ENCODE measurements around the gene KDELR3. TPM values are rescaled to one million over a fixed set of nuclear protein-coding genes. Genes with fewer than 3 reads are reported as not detected.
A peak's percentile ranks its signal among the peaks of the same experiment; 100 is the strongest.

Gene KDELR3
- total RNA-seq, 2 experiments from 2014 or later, result not detected

DNA sequence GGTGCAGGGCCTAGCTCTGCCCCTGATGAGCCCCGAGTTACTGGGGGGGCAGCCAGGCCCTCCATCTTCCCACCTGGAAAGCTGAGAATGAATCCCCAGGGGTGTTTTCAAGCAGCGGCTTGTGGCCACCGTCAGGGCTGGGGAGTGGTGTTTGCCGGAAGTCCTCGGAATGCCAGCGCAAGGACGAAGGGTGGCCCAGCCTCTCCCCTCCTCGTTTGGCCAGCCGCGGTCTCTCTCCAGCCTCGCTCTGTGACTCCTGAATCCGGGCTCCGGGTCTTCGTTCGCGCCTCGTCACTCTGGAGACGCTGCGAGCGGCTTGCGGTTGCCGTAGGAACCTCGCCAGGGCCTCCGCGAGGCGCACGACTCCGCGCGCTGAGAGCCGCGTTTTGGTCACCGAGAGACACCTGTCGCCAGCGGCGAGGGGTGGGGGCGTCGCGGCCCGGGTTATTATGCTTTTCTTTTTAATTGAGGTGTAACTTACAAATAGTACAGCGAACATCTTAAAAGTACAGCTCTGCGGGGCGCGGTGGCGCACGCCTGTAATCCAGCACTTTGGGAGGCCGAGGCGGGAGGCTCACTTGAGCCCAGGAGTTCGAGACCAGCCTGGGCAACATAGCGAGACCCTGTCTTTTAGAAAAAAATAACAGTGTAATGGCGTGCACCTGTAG is 6.3 kb upstream of the KDELR3 start:
- Histone ChIP-seq H3K4me1 (ENCODE audit: insufficient read depth, low read length, poor library complexity, severe bottlenecking) (peaks cover 34% of the 10 kb centered on the region), H3K9me2 (ENCODE audit: insufficient read depth, low read length) (no peaks in the 10 kb centered on the region), H3K9me3 (ENCODE audit: low read length) (no peaks in the 10 kb centered on the region), H3K4me2 (ENCODE audit: low read length) (peak overlapping the region; percentile 55), H3K4me3 (ENCODE audit: low read depth, low read length, poor library complexity, severe bottlenecking) (no peak overlapping the region), H3K36me3 (ENCODE audit: insufficient read depth, low read length) (no peaks in the 10 kb centered on the region), H3K27ac (ENCODE audit: low read depth, low read length, poor library complexity, severe bottlenecking) (no peak overlapping the region), H4K20me1 (ENCODE audit: insufficient read depth, low read length) (no peaks in the 10 kb centered on the region), H3K79me2 (ENCODE audit: insufficient read depth, low read depth, low read length) (no peaks in the 10 kb centered on the region), H2AFZ (ENCODE audit: low read length) (0 out of 2 replicates have a peak overlapping the region, but pooled peaks have one; percentile 18)
- no peak for TF ChIP-seq EZH2phosphoT487 (IDR thresholded peaks at IDR 0.05; ENCODE audit: borderline replicate concordance, low read depth, low read length)
- TF ChIP-seq, protein P1, sequence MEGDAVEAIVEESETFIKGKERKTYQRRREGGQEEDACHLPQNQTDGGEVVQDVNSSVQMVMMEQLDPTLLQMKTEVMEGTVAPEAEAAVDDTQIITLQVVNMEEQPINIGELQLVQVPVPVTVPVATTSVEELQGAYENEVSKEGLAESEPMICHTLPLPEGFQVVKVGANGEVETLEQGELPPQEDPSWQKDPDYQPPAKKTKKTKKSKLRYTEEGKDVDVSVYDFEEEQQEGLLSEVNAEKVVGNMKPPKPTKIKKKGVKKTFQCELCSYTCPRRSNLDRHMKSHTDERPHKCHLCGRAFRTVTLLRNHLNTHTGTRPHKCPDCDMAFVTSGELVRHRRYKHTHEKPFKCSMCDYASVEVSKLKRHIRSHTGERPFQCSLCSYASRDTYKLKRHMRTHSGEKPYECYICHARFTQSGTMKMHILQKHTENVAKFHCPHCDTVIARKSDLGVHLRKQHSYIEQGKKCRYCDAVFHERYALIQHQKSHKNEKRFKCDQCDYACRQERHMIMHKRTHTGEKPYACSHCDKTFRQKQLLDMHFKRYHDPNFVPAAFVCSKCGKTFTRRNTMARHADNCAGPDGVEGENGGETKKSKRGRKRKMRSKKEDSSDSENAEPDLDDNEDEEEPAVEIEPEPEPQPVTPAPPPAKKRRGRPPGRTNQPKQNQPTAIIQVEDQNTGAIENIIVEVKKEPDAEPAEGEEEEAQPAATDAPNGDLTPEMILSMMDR (conservative IDR thresholded peaks at IDR 0.05; ENCODE audit: low read length), result no peak
- peak; percentile 80 for DNase-seq (ENCODE audit: low spot score)
- ChIA-PET POLR2A (no interaction called here), CTCF (ENCODE audit: unreplicated experiment) (no interaction called here)
- intact Hi-C loops (cut with micrococcal nuclease; ENCODE audit: unreplicated experiment), result loop anchor here (5.0 kb wide), 2 partner anchors 111 to 409 kb away; partner anchors contain the start of gene DMC1
- no TSS peak for BruUV-seq (replicated peaks)

DNA sequence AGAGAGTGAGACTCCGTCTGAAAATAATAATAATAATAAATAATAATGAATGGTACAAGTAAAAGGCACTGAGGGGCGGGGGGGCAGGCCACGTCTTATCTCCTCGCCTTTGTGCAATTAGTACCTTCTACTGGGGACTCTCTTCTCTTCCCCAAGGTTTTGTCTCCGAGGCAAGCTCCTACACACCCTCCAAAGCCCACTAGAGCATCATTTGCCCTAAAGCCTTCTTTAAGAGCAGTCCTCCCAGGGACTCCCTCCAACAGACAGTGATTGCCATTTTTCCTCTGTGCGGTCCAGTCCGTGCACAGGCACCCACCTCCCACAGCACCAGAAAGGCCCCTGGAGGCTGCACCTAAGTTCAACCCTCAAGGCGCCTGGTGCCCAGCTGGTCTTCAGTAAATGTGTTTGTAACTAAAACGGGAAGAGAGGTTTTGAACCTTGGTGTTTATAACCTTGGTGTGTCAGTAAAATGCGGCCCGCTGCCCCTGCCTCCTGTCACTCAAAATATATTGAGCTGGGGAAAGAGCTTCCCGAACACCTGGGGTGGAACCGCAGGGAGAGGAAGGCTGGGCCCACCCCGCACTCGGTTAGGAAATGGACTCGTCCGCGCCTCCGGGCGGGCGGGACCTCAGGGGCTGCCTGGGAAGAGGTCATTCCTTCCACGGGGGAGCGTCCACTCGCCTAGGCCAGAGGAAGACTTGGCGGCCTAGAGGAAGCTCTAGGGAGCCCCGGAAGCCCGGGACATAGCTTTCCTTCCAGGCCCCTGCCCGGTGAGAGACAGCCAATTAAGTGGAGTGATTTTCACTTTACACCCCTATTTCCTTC is 4.7 kb upstream of the KDELR3 start:
- no peaks in the 10 kb centered on the region for H3K9me2 ChIP-seq (ENCODE audit: insufficient read depth, low read length)
- H2AFZ ChIP-seq (ENCODE audit: low read length), result no peak overlapping the region; the same call in 1 of the 2 replicates
- CTCF ChIA-PET (ENCODE audit: unreplicated experiment), result interaction anchor here (0.6 kb wide), 2 partner anchors 62 to 148 kb away, joined by 3 read pairs; no protein-coding TSS in a partner anchor
- no peaks in the 10 kb centered on the region for H3K79me2 ChIP-seq (ENCODE audit: insufficient read depth, low read depth, low read length)
- H3K4me1 ChIP-seq (ENCODE audit: insufficient read depth, low read length, poor library complexity, severe bottlenecking), result peaks cover 34% of the 10 kb centered on the region
- no peaks in the 10 kb centered on the region for H3K36me3 ChIP-seq (ENCODE audit: insufficient read depth, low read length)
- H3K27ac ChIP-seq (ENCODE audit: low read depth, low read length, poor library complexity, severe bottlenecking), result no peak overlapping the region
- H4K20me1 ChIP-seq (ENCODE audit: insufficient read depth, low read length), result no peaks in the 10 kb centered on the region
- intact Hi-C loops (cut with micrococcal nuclease; ENCODE audit: unreplicated experiment), result loop anchor here (5.0 kb wide), 2 partner anchors 109 to 411 kb away; partner anchors contain the start of gene DMC1
- H3K4me2 ChIP-seq (ENCODE audit: low read length), result peak overlapping the region; percentile 42; the same call in 1 of the 2 replicates
- no peak overlapping the region for H3K4me3 ChIP-seq (ENCODE audit: low read depth, low read length, poor library complexity, severe bottlenecking)
- DNase-seq (ENCODE audit: low spot score), result peak; percentile 62
- no peak for TF ChIP-seq EZH2phosphoT487 (IDR thresholded peaks at IDR 0.05; ENCODE audit: borderline replicate concordance, low read depth, low read length)
- TF ChIP-seq, protein P1 (conservative IDR thresholded peaks at IDR 0.05; ENCODE audit: low read length), result no peak
- BruUV-seq (replicated peaks), result no TSS peak
- POLR2A ChIA-PET, result interaction anchor here (0.6 kb wide), 1 partner anchor 183 kb away, joined by 3 read pairs; no protein-coding TSS in a partner anchor
- no peaks in the 10 kb centered on the region for H3K9me3 ChIP-seq (ENCODE audit: low read length)

Data from OCI-LY7 (cell line).